KOPT-K1 (cell line): ENCODE measurements around the gene GBF1.

Source experiments
- H3K27ac ChIP-seq: fragments of 200-600 bp; sonication (generic); 2 replicates; pipeline ENCODE4 v1.5.1; 2016; ENCODE audit warnings: antibody characterized with exemption, mild to moderate bottlenecking, low read depth, low read length; ENCODE audit not compliant: poor library complexity, severe bottlenecking
- H3K36me3 ChIP-seq: fragments of 200-600 bp; sonication (generic); 2 replicates; pipeline ENCODE4 v1.5.1; 2017; ENCODE audit warnings: antibody characterized with exemption, mild to moderate bottlenecking, low read length, moderate library complexity; ENCODE audit not compliant: insufficient read depth
- H3K9me3 ChIP-seq: fragments of 200-600 bp; sonication (generic); 2 replicates; pipeline ENCODE4 v1.5.1; 2017; ENCODE audit warnings: antibody characterized with exemption, low read length, mild to moderate bottlenecking; ENCODE audit not compliant: insufficient read depth, poor library complexity, severe bottlenecking

The GBF1 gene

DNA sequence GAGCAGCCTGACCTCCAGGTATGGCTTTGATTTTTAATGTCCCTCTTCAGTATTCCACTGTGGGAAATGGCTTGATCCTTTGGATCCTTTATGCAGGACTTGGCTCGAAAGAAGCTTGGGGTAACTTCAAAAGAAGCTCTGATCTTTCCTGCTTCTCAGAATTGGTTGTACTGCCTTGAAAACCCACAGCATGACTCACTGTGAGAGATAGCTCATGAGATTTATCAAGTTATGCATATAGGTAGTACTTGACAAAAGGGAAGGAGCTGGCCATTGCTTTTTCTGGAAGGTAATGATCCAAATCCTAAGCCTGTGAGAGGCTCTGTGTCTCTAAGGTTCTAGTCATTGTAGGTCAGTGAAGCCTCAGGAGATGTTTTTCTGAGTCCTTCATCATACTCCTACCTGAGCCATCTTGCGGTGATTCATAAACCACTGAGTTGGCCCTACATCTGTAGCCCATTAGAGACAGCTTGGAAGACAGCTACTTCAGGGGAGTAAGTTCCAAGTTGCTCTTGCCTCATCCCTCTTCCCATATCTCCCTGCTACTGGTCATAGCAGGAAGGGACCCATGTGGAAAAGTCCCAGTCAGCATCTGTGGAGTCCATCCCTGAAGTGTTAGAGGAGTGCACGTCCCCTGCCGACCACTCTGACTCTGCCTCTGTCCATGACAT, 113.5 kb downstream of the GBF1 start:
- Histone ChIP-seq H3K36me3 (peaks cover 91% of the 10 kb centered on the region), H3K27ac (no peak overlapping the region), H3K9me3 (no peaks in the 10 kb centered on the region)

DNA sequence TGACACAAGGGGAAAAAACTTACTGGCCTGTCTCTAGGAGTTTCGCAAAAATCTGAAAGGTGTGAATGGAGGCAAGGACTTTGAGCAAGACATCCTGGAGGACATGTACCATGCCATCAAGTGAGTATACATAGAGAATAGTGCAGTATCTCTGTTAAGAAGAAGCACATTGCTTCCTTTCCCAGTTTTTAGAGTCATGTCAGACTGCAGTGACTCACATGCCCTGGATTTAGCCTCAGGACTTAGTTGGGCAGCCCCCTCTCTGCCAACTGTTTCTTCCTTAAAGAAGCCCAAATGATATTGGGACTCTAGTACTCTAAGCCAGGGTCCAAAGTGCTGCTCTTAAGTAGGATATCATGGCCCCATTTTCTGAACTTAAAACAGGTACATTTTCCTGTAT, 122.1 kb downstream of the GBF1 start:
- H3K36me3 ChIP-seq, result peaks cover 93% of the 10 kb centered on the region

DNA sequence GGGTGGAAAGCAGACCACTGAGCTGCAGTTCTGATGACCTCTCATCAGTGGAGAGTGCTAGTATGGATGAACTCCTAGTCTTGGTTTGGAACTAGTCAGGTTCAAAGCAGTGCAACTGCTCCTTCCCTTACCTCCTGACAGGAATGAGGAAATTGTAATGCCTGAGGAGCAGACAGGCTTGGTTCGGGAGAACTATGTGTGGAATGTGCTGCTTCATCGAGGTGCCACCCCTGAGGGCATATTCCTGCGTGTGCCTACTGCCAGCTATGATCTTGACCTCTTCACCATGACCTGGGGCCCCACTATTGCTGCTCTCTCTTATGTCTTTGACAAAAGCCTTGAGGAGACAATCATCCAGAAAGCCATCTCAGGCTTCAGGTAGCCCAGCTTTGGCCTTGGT, 122.7 kb downstream of the GBF1 start:
- no peaks in the 10 kb centered on the region for H3K9me3 ChIP-seq
- no peak overlapping the region for H3K27ac ChIP-seq
- H3K36me3 ChIP-seq, result peaks cover 93% of the 10 kb centered on the region

More for the DNA sequence above, 122.1 kb downstream of the GBF1 start:
- Histone ChIP-seq H3K9me3 (no peaks in the 10 kb centered on the region), H3K27ac (no peak overlapping the region)

DNA sequence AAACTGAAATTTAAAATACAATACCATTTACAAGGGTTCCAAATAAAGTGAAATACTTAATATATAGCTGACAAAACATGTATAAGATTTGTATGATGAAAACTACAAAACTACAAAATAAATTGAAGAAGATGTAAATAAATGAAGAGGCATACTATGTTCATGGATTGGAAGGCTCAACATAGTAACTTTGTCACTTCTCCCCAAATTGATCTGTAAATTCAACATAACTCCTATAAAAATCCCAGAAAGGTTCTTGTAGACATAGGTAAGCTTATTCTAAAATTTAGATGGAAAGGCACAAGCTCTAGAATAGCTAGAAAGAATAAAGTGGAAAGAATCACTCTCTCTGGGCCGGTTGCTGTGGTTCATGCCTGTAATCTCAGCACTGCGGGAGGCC, 126.0 kb downstream of the GBF1 start:
- Histone ChIP-seq H3K9me3 (no peaks in the 10 kb centered on the region), H3K36me3 (peaks cover 100% of the 10 kb centered on the region), H3K27ac (no peak overlapping the region)

DNA sequence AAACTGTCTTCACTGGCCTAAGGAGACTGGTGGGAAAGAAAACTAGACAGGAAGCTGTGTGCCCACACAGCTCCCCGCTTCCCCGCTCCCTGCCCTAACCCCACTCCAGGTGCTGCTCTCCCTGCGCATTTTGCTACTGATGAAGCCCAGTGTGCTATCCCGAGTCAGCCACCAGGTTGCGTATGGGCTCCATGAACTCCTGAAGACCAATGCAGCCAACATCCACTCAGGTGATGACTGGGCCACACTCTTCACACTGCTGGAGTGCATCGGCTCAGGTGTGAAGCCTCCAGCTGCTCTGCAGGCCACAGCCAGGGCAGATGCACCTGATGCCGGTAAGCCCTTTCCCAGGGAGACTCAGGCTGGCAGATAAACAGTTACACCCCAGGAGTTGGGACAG, 129.9 kb downstream of the GBF1 start:
- Histone ChIP-seq H3K36me3 (peaks cover 97% of the 10 kb centered on the region), H3K9me3 (no peaks in the 10 kb centered on the region)

DNA sequence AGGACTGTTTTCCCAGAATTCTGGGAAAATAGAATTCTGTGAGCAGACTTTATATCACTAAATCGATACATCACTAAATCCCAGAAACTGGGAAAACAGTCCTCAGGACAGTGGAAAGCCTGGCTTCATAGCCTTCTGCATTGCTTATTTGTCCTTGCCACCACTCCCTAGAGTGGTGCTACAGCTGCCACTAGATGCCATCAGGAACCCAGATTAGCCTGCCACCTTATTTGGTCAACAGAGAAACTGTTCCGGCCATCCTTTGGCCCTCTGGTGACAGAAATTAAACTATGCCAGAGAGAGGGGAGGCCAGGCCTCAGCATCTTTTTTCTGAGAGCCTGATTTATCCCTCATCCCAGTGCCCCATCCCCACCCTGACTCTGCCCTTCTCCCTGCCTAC, 130.5 kb downstream of the GBF1 start:
- H3K9me3 ChIP-seq, result no peaks in the 10 kb centered on the region
- peaks cover 97% of the 10 kb centered on the region for H3K36me3 ChIP-seq
- H3K27ac ChIP-seq, result no peak overlapping the region

More for the DNA sequence above, 129.9 kb downstream of the GBF1 start:
- H3K27ac ChIP-seq, result no peak overlapping the region

DNA sequence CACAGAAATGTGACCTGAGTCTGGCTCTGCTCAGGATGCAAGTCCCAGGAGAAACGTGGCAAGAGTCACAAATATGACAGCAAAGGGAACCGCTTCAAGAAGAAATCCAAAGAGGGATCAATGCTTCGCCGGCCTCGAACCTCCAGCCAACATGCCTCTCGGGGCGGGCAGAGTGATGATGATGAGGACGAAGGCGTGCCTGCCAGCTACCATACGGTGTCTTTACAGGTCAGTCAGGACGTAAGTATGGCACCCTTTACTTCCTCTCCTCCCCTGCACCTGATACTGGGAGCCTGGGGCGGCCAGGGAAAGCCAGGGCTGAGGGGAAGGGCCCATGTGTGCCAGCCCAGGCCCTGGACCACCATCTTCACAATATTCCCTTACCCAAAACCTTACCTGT, 131.6 kb downstream of the GBF1 start:
- no peak overlapping the region for H3K27ac ChIP-seq
- no peaks in the 10 kb centered on the region for H3K9me3 ChIP-seq
- H3K36me3 ChIP-seq, result peaks cover 97% of the 10 kb centered on the region

DNA sequence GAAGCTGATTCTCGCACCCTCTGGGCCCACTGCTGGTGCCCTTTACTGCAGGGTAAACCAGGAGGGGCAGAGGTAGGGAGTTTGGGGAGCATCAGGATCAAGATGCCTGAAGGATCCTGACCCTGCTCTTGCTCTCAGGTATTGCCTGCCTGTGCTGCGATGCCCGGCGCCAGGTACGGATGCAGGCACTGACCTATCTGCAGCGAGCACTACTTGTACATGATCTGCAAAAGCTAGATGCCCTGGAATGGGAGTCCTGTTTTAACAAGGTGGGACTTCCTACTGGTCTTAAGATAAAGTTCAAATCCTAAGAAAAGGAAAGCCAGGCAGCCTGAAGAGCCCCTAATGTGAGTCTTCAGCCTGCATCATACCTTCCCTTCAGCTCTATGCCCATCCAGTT, 134.1 kb downstream of the GBF1 start:
- Histone ChIP-seq H3K36me3 (peaks cover 92% of the 10 kb centered on the region), H3K27ac (no peak overlapping the region), H3K9me3 (no peaks in the 10 kb centered on the region)

DNA sequence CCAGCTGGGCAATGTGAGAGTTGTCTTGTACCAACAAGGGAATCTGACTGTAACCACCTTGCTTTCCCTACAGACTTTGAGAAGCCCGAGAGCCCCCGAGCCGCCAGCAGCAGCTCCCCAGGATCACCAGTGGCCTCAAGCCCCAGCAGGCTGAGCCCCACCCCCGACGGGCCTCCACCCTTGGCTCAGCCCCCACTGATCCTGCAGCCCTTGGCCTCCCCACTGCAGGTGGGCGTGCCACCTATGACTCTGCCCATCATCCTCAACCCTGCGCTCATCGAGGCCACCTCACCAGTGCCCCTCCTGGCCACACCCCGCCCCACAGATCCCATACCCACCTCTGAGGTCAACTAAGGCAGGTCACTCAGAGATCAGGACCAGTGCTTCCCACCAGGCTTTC, 136.7 kb downstream of the GBF1 start:
- Histone ChIP-seq H3K9me3 (no peaks in the 10 kb centered on the region), H3K27ac (no peak overlapping the region), H3K36me3 (peaks cover 66% of the 10 kb centered on the region)

DNA sequence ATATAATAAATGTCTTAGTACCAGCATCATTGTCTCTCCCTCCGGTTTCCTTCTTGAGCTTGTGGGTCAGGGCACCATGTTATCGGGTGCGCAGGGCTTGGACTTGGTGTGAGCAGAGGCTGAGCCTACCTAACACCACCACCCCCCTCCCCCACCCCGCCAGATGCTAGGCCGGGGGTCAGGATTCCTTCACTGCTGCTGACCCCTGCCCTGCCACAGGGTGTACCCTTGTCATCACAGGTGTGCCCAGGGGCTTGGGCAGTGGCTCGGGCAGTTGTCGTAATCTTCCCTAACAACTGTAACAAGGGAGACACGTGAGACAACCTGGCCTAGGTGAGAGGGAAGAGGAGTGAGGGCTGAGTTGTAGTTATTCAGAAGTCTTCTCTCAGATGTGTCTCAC, 137.5 kb downstream of the GBF1 start:
- no peak overlapping the region for H3K27ac ChIP-seq
- H3K9me3 ChIP-seq, result no peaks in the 10 kb centered on the region
- H3K36me3 ChIP-seq, result peaks cover 58% of the 10 kb centered on the region

DNA sequence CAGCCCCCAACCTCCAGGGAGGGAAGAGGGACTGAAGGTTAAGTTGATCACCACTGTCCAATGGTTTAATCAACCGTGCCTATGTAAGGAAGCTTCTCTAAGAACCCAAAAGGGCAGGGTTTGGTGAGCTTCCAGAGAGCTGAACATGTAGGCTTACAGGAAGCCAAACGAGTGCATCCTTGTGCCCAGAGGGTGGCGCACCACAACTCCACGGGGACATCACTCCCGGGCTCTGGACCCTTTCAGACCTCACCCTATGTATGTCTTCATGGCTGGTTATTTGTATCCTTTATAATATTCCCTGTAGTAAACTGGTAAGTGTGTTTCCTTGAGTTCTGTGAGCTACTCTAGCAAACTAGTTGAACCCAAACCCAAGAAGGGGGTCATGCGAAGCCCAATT, 138.7 kb downstream of the GBF1 start:
- no peaks in the 10 kb centered on the region for H3K9me3 ChIP-seq
- H3K36me3 ChIP-seq, result peaks cover 48% of the 10 kb centered on the region

DNA sequence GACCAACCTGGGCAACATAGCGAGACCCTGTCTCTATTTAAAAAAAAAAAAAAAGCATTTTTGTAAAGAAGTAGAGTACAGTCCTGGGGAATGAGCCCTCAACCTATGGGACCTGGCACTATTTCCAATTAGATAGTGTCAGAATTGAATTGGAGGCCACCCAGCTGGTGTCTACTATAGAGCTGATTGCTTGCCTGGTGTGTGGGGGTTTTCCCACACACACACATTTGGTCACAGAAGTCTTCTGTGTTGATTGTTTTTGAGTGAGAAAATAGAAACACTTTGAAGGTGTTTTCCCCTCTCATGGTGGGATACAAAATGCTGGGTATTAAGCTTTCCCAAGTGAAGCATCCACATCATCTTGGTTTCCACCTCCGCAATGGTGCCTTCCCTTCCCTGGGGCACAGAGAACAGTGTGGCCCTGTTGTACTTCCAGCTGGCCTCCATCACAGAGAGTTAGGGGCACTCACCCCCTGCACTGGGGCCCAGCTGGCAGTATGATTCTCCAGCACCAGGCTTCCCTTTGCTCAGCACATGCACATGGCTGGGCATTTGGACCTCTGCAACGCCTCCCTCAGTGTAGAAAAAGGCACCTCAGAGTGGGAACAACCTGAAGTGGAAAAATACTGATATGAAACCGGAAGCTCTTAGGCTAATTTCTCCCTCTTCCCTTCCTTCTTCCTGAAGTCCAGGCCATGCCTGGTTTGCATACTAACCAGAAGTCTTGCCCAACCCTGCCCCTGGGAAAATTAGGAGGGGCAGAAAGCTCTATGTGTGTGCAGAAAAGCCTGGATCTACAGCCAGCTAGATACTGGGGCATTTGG, 139.5 kb downstream of the GBF1 start:
- Histone ChIP-seq H3K9me3 (no peaks in the 10 kb centered on the region), H3K36me3 (peaks cover 41% of the 10 kb centered on the region), H3K27ac (no peak overlapping the region)

More for the DNA sequence above, 138.7 kb downstream of the GBF1 start:
- H3K27ac ChIP-seq, result no peak overlapping the region

DNA sequence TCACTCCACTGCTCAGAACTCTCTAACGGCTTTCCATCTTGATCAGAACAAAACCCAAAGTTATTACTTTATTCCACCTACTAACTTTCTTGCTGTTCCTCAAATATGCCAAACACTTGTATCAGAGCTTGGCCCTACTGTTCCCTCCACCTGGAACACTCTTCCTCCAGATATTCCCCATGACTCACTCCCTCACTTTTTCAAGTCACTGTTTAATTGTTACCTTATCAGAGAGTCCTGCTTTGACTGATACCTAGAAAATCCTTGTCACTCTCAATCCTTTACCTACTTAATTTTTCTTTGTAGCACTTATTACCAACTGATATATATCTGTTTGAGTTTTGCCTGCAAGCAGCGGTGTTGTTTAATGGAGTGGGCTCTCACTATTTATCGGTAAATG, 144.6 kb downstream of the GBF1 start:
- Histone ChIP-seq H3K9me3 (no peaks in the 10 kb centered on the region), H3K27ac (no peak overlapping the region), H3K36me3 (no peaks in the 10 kb centered on the region)

DNA sequence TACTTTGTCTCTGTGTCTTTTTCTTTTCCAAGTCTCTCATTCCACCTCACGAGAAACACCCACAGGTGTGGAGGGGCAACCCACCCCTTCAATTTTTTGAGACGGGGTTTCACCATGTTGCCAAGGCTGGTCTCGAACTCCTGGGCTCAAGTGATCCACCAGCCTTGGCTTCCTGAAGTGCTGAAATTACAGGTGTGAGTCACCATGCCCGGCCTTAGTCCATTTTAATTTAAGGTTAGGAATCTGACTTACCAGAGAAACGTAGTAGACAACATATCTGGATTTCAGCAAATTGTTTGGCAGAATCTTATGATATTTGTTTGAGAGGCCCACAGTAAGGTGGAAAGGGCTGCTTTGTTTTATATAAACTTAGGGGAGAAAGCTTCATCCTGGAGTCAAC, 147.0 kb downstream of the GBF1 start:
- Histone ChIP-seq H3K36me3 (no peaks in the 10 kb centered on the region), H3K27ac (no peak overlapping the region), H3K9me3 (no peaks in the 10 kb centered on the region)

DNA sequence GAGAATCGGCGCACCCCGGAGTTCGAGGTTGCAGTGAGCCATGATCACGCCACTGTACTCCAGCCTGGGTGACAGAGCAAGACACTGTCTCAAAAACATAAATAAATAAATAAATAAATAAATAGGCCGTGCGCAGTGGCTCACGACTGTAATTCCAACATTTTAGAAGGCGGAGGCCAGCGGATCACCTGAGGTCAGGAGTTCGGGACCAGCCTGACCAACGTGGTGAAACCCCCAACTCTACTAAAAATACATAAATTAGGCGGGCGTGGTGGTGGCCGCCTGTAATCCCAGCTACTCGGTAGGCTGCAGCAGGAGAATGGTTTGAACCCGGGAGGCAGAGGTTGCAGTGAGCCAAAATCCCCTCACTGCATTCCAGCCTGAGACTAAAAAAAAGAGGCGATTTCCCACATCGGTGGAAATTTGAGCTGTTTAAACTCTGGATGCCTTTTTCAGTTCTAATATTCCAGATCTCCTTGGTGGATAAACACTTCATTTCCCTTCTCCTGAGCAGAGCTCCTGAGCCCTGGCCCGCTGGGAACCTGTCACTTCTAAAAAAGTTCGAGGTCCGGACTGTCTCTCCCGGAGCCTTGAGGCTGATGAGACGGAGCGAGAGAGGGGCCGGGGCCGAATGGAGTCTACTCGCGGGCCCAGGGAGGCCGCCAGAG, 148.2 kb downstream of the GBF1 start:
- H3K27ac ChIP-seq, result peak overlapping the region; percentile 66
- H3K9me3 ChIP-seq, result no peaks in the 10 kb centered on the region
- H3K36me3 ChIP-seq, result no peaks in the 10 kb centered on the region
